GM21367 (cell line): ENCODE data around the gene EHMT1.
"Not testable (repeated sequence)": the region's sequence is repeated elsewhere in the genome, so short reads cannot be mapped to it uniquely, and the experiment has no call there.

Source experiments
- ATAC-seq: cut with Tn5 transposase; IDR thresholded peaks from one replicate; pipeline ENCODE4 v1.9.1; 2021; ENCODE audit not compliant: unreplicated experiment

The EHMT1 gene

GRCh38 chr9:137715866-137716693 is 97.3 kb downstream of the EHMT1 start:
- ATAC-seq = not testable (repeated sequence)

- no peak for ATAC-seq
Observed at GRCh38 chr9:137716694-137717287, 98.0 kb downstream of the EHMT1 start.

GRCh38 chr9:137717776-137718327 is 99.0 kb downstream of the EHMT1 start:
- ATAC-seq = no peak

DNA sequence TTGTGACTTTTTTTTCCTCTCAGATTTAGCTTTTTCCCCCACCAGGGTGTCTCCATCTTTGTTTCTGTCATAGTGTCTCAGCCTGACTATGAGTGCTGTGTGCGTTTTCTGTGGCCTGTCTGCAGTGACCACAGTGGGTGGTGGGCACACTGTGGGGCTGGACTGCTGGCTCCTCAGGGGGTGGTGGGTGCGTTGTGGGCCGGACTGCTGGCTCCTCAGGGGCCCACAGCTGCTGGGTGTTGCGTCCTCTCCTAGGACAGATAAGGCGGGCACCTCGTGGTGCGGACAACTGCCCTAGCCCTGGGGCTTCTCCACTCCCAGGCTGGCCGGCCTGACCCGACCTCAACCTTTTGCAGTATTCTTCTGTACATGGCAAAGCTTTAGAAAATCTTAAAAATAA is 100.4 kb downstream of the EHMT1 start:
- no peak for ATAC-seq

GRCh38 chr9:137720571-137721110 is 101.8 kb downstream of the EHMT1 start:
- ATAC-seq = no peak

GRCh38 chr9:137721479-137721878 is 102.7 kb downstream of the EHMT1 start:
- no peak for ATAC-seq

GRCh38 chr9:137721899-137722298 is 103.1 kb downstream of the EHMT1 start:
- ATAC-seq = no peak

GRCh38 chr9:137722481-137722880 is 103.7 kb downstream of the EHMT1 start:
- no peak for ATAC-seq

- not testable (repeated sequence) for ATAC-seq
Observed at GRCh38 chr9:137723356-137723755, 104.6 kb downstream of the EHMT1 start.

DNA sequence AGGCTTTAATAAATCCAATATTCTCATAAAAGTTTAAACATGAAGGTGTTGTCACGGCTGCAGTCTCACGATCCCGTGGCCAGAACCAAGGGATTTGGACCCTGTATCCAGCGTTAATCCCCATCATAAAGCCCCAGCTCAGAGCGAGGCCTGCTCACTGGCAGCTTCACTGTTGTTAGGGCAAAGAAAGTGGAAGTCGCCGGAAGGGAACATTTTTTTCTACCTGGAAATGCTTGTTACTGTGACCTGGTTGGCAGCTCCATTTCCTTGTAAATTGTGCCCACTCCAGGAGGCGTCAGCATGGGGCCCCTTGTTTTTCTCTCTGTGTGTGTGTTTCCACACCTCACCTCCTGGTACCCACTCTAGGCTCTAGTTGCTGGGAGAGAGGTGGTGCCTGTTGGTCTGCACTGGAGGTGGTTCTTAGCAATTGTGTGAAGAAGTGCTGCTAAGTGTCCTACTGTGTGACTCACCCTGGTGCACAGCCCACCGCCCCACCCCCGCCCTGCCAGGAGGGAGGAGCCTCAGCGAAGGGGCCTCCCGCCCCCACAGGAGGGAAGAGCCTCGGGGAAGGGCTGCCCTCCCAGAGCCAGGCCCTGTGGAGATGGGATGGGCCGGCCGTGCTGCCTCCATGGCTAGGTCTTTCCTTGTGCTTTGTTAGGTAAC is 105.1 kb downstream of the EHMT1 start:
- no peak for ATAC-seq

DNA sequence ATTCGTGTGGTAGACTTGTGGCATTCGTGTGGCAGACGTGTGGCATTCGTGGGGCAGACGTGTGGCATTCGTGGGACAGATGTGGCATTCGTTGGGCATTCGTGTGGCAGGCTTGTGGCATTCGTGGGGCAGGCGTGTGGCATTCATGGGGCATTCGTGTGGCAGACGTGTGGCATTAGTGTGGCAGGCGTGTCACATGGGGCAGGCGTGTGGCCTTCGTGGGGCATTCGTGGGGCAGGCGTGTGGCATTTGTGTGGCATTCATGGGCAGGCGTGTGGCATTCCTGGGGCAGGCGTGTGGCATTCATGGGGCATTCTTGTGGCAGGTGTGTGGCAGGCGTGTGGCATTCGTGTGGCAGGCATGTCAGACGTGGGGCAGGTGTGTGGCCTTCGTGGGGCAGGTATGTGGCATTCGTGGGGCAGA is 106.0 kb downstream of the EHMT1 start:
- no peak for ATAC-seq

- ATAC-seq = no peak
Observed at GRCh38 chr9:137725598-137725997, 106.8 kb downstream of the EHMT1 start.

GRCh38 chr9:137726336-137726735 is 107.5 kb downstream of the EHMT1 start:
- peak; percentile 64 for ATAC-seq

GRCh38 chr9:137726764-137727163 is 108.0 kb downstream of the EHMT1 start:
- no peak for ATAC-seq

DNA sequence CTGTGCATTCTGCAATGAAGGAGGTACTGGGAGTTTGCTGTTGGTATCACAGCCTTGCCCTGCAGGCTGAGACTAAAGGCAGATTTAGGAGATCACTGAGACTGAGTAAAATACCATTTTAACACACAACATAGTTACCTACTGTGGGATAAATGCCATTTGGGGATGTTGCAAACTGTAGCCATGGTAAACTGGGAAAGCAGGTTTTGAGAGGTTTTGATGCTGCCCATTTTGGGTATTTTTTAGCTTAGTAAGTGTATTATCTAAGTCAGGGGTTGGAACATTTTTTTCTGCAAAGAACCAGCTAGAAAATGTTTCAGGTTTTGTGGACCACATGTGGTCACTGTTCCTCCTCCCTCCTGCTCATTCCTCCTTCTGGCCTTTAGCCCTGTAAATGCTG is 108.9 kb downstream of the EHMT1 start:
- no peak for ATAC-seq

DNA sequence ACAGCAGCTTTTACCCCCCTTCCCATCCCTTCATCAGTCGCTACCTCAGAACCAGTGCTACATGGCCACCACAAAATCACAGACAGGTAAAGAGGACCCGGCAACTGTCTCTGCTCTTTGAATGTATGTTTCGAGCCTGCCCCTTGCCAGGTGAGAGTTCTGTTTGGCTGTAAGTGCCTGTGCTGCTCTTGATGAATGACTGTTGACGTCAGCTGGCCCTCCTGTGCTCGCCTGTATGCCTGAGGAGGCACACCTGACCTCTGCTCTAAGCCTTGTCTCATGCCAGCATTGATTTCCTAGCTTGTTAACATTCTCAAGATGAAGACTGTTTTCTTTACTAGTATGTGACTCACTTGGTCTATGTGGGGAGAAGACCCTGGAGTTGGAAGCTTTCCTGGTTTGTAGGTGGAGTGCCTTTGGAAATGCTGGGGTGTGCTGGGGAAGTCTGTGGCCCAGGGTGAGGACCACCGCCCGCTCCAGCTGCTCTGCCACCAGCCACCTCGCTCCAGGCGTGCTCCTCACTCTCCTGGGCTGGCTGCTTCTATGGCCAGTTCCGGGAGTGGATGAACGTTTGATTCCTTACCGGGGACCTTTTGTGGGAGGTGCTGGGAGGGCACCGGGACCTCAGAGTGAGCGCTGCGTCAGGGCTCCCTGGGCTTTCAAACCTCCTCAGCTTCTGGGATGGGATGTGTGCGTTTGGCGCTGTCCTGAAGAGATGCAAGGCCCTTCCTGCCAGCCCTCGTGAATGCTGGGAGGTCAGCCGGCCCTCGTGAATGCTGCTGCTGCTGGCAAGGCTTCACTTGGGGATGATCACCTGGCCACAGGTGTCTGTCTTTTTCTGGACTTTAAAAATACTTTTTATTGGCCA is 109.9 kb downstream of the EHMT1 start:
- no peak for ATAC-seq

DNA sequence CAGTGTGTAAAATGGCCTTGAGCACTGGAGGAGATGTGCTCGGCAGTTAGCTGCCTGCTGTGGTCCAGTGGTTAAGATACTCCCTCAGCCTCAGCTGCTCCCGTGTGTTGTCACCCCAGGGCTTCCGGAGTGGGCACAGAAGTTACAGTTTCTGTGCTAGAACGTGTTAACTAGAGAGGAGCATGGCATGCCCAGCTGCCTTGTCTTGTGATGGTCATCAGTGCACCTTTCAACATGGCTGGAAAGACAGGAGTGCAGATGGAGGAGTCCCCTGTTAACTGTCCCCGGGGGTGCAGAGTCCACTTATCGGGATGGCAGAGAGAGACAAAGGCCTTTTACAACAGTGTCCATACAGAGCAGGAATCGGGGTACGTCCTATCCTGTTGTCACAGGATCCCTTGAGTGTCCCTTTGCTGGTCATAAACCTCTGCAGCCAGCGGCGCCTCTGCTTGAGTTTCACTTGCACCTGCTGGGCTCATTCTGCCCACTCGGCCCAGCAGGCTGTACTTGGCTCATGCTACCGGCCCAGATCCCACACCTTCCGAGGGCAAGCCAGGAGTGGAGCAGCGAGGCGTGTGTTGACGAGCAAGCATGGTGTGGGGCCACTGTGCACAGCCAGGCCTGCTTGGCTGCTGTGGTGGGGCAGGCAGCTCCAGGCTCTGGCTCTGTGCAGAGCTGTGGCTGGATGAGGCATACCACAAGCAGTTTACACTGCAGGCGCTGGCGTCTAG is 112.6 kb downstream of the EHMT1 start:
- ATAC-seq = no peak

GRCh38 chr9:137731947-137732813 is 113.4 kb downstream of the EHMT1 start:
- ATAC-seq = no peak

DNA sequence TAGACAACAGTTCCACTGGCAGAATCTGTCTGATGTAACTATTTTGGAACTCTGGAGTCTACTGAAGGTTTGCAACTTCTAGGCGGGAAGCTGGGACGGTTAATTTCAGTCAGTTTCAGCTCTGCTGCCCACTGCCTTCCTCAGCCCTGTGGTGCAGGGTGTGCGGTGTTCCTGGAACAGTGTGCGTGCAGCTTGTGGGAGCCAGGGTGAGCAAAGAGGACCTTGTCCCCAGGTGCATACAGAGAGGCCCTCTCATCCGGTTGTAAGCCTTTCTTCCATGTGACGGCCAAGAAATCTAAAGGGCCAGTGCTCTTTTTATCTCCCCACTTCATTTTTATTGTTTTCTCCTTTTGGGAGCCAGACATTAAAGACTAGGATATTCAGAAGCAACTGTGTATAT is 114.6 kb downstream of the EHMT1 start:
- no peak for ATAC-seq
